NCI-H1694 (cell line): Measurements from ENCODE around the gene PDE1C.
"Not testable (repeated sequence)": the region's sequence is repeated elsewhere in the genome, so short reads cannot be mapped to it uniquely, and the experiment has no call there.

Experiments used
- DNase-seq: peaks from one replicate; lab custom pipeline; 2025; lab: John Stamatoyannopoulos, UW

PDE1C gene

GRCh38 chr7:32043688-32044087 is 26.5 kb downstream of the PDE1C start:
- DNase-seq, result no peak

DNA sequence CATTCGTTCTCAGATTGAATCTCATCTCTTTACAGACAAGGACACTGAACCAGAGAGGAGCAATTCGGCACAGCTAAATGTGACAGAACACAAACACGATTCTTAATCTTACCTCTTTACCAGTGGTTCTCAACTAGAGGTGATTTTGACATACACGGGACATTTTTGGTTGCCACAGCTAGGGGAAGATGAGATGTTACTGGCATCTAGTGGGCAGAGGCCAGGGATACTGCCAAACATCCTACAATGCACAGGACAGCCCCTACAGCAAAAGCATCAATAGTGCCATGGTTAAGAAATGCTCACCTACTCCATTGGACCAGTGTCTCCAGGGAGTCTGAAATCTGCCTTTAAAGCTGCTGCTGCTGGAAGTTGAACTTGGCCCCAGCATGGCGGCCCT is 27.3 kb downstream of the PDE1C start:
- no peak for DNase-seq

DNA sequence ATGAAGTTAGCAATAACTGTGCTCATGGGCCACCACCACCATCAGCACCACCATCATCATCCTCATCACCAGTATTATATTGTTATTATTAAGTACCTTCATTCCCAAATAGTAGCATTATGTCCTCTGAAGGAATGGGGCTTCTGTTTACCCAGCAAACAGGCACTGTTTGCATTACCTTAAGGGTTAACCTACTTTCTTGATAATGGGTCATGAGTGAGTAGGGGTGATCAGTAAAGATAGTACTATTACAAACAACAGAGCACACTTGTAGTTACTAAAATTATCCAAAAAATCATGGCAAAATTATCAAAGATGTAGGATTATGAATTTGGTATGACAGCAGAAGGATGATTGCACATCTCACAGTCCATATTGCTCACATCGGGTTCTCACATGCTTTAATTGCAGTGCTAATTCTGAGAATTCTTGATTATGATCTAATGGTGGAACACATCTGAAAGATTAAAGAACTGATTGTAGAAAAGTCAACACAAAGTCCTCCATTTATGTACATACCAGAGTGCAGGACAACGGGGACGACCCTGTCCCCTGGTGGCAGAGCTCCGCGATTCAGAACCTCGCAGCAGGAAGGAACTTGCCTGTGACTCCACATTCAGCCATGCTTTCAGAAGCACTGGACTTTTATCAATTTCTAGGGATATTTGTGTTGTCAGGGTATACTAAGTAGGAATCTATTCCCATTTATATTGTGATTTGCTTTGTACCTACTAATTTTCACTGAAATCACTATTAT is 31.0 kb downstream of the PDE1C start:
- DNase-seq, result no peak

- DNase-seq, result no peak
Observed at GRCh38 chr7:32037650-32038198, 32.5 kb downstream of the PDE1C start.

GRCh38 chr7:32036557-32036956 is 33.6 kb downstream of the PDE1C start:
- DNase-seq, result no peak

- no peak for DNase-seq
Observed at GRCh38 chr7:32034052-32034451, 36.2 kb downstream of the PDE1C start.

DNA sequence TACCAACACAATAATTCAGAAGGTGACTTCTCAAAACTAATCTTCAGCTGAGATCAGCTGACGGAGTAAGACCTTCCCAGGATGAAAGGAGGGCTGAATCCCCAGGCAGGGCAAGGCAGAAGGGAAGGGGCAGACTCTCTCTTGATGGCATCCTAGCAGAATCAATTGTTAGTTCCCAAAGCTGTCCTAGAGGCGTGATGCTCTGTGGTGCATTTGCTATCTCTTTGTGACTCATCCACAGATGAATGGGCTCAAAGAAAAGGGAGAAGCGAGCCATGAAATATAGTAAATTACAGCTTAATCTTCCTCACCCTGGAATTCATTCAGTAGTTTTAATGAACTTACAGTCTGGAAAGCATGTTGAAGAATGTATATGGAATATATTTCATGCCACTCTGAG is 37.2 kb downstream of the PDE1C start:
- DNase-seq, result no peak

- DNase-seq, result no peak
Observed at GRCh38 chr7:32032211-32032610, 38.0 kb downstream of the PDE1C start.

DNA sequence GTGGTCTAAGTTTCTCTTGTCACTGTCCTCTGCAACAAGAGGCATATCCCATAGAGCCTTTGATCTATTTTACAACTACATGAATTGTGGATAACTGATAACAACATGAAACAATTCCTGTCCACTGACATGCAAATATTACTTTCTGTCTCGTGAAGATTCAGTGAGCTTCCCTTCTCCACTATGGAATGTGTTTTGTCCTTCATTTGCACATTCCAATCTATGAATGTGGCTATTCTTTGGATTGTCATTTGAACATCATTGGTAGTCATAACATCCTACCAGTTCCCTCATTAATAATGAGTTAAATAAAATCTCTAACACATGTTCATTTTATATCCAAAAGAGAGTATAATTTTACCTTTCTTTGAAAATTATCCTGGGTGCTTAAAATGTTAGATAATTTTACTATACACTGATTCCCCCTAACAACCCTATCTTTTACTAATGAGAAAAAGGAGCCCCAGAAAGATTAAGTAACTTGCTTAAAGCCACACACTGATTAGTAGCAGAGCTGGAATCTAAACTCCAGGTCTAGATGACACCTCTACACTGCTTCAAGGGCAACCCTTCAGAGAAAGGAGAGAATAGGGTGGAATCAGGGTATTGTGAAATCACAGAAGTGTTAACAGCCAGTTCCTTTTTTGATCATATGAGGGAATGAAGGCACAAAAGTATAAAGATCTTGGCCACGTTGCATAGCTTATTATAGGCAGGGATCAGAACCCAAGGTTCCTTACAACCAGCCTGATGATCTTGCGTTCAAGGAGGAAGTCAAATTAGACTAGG is 39.1 kb downstream of the PDE1C start:
- DNase-seq, result no peak

DNA sequence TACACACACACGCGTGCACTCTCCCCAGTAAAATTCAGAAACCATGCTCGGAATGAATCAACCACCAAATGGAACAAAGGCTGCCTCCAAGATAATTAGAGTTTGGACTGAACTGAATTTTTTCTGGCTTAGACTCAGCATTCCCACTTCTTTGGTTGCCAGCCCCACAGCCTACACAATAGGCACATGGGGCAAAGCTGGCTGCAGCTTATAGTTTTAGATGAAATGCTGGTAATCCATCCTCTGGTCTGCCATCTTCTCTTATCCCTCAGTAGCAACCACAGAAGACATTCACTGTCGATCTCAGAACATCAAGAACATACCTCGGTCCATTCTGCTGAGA is 44.2 kb downstream of the PDE1C start:
- no peak for DNase-seq

DNA sequence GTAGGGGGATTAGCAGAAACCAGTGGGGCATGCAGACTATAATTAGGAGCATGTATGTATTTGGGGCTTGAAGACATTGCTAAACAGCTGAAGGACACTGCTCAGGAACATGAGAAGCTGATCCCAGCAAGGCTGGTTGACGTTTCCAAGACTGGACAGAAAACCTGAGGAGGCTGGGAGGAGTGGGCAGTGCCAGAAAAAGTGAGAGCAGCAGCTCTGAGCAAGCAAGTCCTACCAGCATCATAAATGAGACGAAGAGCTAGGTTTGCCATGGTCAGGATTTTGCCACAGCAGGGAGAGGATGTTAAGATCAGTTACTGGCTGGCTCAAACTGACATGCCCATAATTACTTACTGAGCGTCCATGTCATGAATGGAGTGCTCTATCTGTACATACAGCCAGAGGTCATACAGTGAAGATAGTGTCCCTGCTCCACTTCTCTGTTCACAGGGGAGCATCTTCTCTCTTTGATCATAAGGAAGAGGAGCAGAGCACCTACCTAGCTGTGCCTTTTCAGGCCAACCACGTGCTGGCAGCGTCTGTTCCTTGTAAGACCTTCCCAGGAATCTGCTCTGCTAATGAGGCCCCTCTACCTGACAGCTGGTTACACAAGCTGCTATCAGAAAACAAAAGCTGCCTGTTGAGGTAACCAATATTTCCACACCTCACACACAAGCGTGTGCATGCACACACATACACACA is 44.7 kb downstream of the PDE1C start:
- DNase-seq, result no peak

DNA sequence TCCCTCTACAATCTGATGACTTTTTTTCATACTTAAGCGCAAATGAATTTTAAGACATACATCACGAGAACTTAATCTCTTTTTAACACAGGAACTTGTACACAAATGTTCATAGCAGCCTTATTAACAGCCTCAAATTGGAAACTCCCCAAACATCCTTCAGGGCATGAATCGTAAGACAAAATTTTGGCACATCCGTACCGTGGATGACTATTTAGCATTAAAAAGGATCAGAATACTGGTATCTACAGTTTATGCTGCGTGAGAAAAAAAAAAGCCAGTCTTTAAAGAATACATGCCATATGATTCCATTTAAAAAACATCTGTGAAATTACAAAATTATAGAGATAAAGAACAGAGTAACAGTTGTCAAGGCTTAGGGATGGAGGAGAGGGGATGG is 46.8 kb downstream of the PDE1C start:
- DNase-seq, result no peak

- no peak for DNase-seq
Observed at GRCh38 chr7:32022966-32023365, 47.2 kb downstream of the PDE1C start.

GRCh38 chr7:32020551-32021159 is 49.6 kb downstream of the PDE1C start:
- DNase-seq, result no peak

GRCh38 chr7:32018845-32019578 is 51.2 kb downstream of the PDE1C start:
- no peak for DNase-seq

DNA sequence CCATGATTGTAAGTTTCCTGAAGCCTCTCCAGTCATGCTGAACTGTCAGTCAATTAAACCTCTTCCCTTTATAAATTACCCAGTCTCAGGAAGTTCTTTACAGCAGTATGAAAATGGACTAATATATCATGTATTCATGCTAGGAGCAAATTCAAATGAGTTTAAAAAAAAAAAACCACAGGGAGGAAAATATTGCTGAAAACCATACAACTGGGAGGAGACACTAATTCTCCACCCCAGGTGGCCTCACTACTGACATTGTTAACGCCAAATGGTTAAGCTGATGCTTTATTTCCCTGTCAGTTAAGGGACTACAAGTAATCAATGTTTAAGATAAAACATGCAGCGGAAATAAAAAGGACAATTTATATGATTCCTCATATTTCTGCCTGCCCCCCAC is 55.1 kb downstream of the PDE1C start:
- DNase-seq, result no peak

- DNase-seq, result not testable (repeated sequence)
Observed at GRCh38 chr7:32013471-32013870, 56.7 kb downstream of the PDE1C start.

DNA sequence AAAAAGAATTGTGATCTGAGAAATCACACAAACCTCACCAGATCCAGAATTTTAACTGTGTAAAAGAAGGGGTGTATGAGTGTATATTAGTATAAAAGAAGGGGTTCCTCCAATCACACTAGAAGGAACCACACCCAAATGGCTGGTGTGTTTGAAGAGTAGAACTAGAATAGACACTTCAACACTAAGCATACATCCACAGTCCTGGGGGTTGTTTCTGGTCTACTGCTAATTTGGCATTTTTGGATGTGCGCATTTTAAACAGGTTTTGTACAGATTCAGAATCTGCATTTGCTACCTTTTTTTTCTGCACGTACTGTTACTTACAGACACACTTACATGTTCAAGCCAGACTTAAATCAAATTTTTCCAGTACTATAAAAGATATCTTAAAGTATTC is 64.6 kb downstream of the PDE1C start:
- DNase-seq, result no peak

- DNase-seq, result no peak
Observed at GRCh38 chr7:32001948-32002347, 68.3 kb downstream of the PDE1C start.

GRCh38 chr7:31997423-31997822 is 72.8 kb downstream of the PDE1C start:
- DNase-seq, result no peak

DNA sequence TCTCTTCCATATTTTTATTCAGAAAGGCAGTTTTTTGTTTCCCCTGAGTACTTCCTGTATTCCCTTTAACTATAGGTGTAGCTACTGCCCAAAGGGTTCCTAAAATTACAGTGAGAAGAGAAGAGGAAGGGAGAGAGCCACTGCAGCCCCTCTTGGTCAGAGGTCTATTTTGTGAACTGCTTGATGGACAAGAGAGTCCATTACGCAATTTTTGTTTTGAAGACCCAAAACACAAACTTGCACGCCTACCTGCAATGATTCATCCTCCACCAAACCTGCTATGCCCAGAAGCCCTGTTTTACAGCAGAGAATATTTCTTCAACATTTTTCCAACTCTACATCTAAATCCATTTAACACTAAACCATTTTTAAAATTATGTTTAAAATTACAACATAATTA is 75.1 kb downstream of the PDE1C start:
- no peak for DNase-seq

DNA sequence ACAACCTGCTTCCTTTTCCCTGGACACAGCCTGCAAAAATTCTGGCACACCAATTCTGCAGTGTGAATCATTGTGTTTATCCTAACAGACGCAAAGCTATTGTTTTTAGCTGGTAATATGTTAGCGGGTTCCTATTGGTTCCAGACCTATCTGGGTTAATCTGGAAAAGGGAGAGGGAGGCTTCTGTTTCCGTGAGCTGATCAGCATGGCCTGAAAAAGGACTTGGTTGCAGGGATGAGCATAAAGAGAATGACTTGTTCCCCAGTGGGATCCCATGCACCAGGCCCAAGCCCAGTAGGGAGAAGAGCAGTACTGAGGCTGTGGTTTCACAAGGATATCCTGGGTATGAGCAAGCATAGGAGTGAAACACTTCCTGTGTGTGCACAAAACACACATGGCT is 78.4 kb downstream of the PDE1C start:
- DNase-seq, result no peak
